WTC11 (cell line): ENCODE measurements around the gene XRCC2.
"Not testable (repeated sequence)": the region's sequence is repeated elsewhere in the genome, so short reads cannot be mapped to it uniquely, and the experiment has no call there.

Source experiments
- ATF3 ChIP-seq: sonication (generic); formaldehyde crosslinking; conservative IDR thresholded peaks from 2 replicates; pipeline ENCODE4 v1.8.1; 2022; ENCODE audit warnings: mild to moderate bottlenecking, missing genetic modification reagents
- KAT7 ChIP-seq: sonication (generic); formaldehyde crosslinking; IDR thresholded peaks from 2 replicates; pipeline ENCODE4 v1.8.1; 2023; ENCODE audit warnings: missing genetic modification reagents, mild to moderate bottlenecking, borderline replicate concordance
- NFYB ChIP-seq: sonication (generic); formaldehyde crosslinking; conservative IDR thresholded peaks from 2 replicates; pipeline ENCODE4 v1.8.0; 2022; ENCODE audit warnings: low read depth, missing genetic modification reagents
- NR3C1 ChIP-seq: sonication (generic); formaldehyde crosslinking; conservative IDR thresholded peaks from 2 replicates; pipeline ENCODE4 v1.8.1; 2023; ENCODE audit warnings: low read depth, mild to moderate bottlenecking, missing genetic modification reagents
- PRDM15 ChIP-seq: sonication (generic); formaldehyde crosslinking; IDR thresholded peaks from 2 replicates; pipeline ENCODE4 v1.8.0; 2022; ENCODE audit warnings: missing genetic modification reagents
- RELA ChIP-seq: sonication (generic); formaldehyde crosslinking; IDR thresholded peaks from 2 replicates; pipeline ENCODE4 v1.8.1; 2022; ENCODE audit warnings: missing genetic modification reagents, mild to moderate bottlenecking, borderline replicate concordance
- ZNF219 ChIP-seq: sonication (generic); formaldehyde crosslinking; IDR thresholded peaks from 2 replicates; pipeline ENCODE4 v1.8.0; 2023; ENCODE audit warnings: missing genetic modification reagents, mild to moderate bottlenecking, borderline replicate concordance
- ZSCAN18 ChIP-seq: fragments of 250-450 bp; sonication (Bioruptor Pico); IDR thresholded peaks from 2 replicates; pipeline ENCODE4 v2.1.2; 2022; ENCODE audit warnings: mild to moderate bottlenecking, moderate library complexity
- TF ChIP-seq, protein P1 (sequence below): fragments of 200-600 bp; IDR thresholded peaks from 2 replicates; pipeline ENCODE4 v1.8.0; 2022; ENCODE audit warnings: antibody characterized with exemption
- TF ChIP-seq, protein P2 (sequence below): sonication (generic); formaldehyde crosslinking; IDR thresholded peaks from 2 replicates; pipeline ENCODE4 v1.8.0; 2022; ENCODE audit warnings: mild to moderate bottlenecking, missing genetic modification reagents

- TF ChIP-seq ATF3 (CRISPR knock-in tag); PRDM15 (CRISPR knock-in tag); NR3C1 (CRISPR knock-in tag); KAT7 (CRISPR knock-in tag); RELA (CRISPR knock-in tag); ZSCAN18 (CRISPR knock-in tag); ZNF219: not testable (repeated sequence)
- TF ChIP-seq, protein P1, sequence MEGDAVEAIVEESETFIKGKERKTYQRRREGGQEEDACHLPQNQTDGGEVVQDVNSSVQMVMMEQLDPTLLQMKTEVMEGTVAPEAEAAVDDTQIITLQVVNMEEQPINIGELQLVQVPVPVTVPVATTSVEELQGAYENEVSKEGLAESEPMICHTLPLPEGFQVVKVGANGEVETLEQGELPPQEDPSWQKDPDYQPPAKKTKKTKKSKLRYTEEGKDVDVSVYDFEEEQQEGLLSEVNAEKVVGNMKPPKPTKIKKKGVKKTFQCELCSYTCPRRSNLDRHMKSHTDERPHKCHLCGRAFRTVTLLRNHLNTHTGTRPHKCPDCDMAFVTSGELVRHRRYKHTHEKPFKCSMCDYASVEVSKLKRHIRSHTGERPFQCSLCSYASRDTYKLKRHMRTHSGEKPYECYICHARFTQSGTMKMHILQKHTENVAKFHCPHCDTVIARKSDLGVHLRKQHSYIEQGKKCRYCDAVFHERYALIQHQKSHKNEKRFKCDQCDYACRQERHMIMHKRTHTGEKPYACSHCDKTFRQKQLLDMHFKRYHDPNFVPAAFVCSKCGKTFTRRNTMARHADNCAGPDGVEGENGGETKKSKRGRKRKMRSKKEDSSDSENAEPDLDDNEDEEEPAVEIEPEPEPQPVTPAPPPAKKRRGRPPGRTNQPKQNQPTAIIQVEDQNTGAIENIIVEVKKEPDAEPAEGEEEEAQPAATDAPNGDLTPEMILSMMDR, result not testable (repeated sequence)
- TF ChIP-seq, protein P2, sequence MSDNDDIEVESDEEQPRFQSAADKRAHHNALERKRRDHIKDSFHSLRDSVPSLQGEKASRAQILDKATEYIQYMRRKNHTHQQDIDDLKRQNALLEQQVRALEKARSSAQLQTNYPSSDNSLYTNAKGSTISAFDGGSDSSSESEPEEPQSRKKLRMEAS (CRISPR knock-in tag), result not testable (repeated sequence)
- TF ChIP-seq NFYB (CRISPR knock-in tag), result peak; percentile 45
These were observed 21.5 kb upstream of the XRCC2 start for GRCh38 chr7:152697268-152697974.
